Muscle layer of colon (tissue), 2 donors: ENCODE results near the gene NSUN7.
"Not testable (repeated sequence)": the region's sequence is repeated elsewhere in the genome, so short reads cannot be mapped to it uniquely, and the experiment has no call there.

Source experiments
- H3K27ac ChIP-seq: one replicate; pipeline ENCODE4 v1.7.0; 2013; ENCODE audit warnings: low read depth, mild to moderate bottlenecking, low read length, moderate library complexity
- H3K27me3 ChIP-seq, 2 donors: one replicate each; pipeline ENCODE4 v1.7.0; 2013; ENCODE audit warnings: low read length in 2 of 2, mild to moderate bottlenecking in 2 of 2; ENCODE audit not compliant: insufficient read depth in 2 of 2, control insufficient read depth in 1 of 2
- H3K36me3 ChIP-seq: one replicate; pipeline ENCODE4 v1.7.0; 2013; ENCODE audit warnings: mild to moderate bottlenecking, low read length; ENCODE audit not compliant: insufficient read depth
- H3K4me1 ChIP-seq: one replicate; pipeline ENCODE4 v1.7.0; 2013; ENCODE audit warnings: mild to moderate bottlenecking, low read length; ENCODE audit not compliant: insufficient read depth
- H3K4me3 ChIP-seq, 2 donors: one replicate each; pipeline ENCODE4 v1.7.0; 2013; ENCODE audit warnings: low read length in 2 of 2, low read depth in 1 of 2, mild to moderate bottlenecking in 1 of 2, moderate library complexity in 1 of 2
- H3K9ac ChIP-seq: one replicate; pipeline ENCODE4 v1.7.0; 2013; ENCODE audit warnings: low read length
- H3K9me3 ChIP-seq: one replicate; pipeline ENCODE4 v1.7.0; 2013; ENCODE audit warnings: mild to moderate bottlenecking, low read length
- donor health status: abdominal sarcoma.
- donor health status: Adenocarcinoma of cecum.

The NSUN7 gene, protein sequence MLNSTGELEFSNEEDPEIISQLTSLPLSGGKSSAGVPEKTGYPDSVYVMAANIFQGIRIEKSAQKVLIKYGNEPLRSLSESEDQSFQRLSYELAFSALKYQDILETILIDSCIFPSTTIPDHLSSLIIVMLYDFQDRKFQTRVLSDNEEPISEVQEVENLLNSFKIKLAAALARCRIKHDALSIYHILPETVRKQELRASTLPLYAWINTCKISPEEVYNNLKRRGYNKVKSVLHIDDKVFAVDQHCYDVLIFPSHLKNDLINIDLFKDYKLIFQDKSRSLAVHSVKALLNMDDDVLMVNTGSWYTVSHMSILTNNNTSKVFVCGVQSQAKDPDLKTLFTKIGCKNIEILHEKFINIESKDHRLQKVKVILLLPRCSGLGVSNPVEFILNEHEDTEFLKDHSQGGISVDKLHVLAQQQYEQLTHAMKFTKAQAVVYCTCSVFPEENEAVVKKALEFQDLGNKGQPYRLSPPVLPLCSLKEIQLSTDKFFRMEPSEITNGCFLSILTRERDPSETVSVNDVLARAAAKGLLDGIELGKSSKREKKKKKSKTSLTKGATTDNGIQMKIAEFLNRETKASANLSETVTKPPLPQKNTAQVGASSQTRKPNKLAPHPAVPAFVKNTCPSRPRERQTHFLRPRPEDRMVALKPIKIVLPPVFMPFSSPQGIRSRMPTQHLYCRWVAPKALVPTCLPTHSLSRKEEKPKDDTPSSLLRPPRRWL

DNA sequence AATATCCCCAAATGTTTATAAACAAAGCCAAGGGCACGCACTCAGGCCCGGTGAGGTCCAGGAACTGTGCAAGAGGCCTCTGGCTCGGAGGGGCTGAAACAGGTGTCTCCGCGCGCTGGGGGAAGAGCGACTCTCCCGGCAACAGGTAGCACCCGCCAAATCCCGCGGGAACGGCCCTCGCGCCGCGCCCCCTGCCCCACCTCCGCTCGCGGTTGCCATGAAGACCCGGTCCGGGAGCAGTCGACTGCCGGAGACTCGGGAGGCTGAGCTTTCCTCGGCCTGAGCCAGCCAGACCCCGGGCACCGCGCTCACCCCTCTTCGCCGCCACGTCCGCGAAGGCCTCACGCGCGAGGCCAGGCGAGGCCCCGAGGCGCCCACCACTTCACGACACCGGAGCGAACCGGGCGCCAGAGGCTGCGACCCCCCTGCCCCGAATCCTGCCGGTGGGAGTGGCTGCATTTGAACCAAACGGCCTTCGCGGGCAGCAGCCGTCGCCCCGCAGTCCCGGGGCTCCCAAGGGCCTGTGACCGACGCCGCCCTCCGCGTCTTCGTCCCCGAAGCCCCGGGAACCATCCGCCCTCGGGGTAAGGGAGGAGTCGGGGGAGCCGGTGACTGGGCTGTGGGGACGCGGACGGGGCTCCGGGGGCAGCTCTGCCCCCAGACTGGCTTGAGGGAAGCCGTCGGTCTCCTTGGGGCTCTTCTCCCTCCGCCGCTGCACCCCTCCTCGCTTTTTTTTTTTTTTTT lies at the start of gene NSUN7:
Gene NSUN7 (plus strand): TSS at position 239 of the 744 bp plus-strand sequence. CDS start 739 bp downstream, outside the sequence.
- Histone ChIP-seq H3K9me3 (no peaks in the 10 kb centered on the region), H3K9ac (no peak within 1 kb of the TSS), H3K27me3 (peaks cover 0 to 5% of the 10 kb centered on the region in 2 donors), H3K4me1 (no peaks in the 10 kb centered on the region), H3K4me3 (peak within 1 kb of the TSS; percentile 61 to 74), H3K36me3 (no peaks in the 10 kb centered on the region), H3K27ac (peak within 1 kb of the TSS; percentile 42)

DNA sequence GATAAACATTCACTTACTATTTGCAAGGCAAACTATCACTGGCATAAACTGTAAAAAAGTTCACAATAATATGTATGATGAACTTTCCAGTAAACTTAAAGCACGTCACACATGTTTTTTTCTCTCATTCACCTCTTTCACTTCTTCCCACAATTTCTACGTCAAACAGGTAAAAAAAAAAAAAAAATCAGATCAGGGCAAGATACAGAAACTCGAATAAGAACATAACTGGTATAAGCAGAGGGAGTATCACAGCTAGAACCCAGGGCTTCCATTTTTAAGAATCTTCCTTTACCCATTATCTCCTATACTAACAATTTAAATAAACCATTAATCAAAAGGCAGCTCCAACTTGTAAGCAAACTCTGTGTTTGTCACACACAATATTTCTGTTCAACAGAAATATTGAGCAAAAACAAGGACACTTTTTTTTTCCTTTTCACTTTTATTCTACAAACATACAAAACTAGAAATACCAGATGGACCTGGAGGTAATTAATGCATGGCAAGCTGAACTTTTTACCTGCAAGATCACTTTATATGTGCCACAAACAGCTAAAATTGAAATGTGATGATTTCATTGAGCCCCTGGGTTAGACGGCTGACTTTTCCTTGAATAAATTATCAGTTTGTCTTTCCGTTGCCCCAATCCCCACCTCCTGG lies 47.5 kb upstream of the NSUN7 start:
- H3K27ac ChIP-seq, result no peak overlapping the region

DNA sequence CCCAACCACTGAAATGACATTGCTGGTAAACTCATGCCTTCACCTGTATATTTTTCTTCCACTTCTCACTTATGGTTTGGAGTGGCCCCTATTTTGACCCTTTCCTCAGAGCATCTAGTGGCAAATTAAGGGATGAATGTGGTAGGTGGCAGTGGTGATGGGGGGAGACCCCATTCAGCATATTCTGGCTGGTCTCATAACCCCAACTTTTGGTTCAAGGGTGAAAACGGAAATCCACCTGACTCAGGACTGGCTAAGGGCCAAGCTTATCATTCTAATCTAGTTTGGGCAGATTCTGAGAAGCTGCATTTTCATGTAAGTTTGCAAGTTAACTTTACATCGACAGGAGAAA lies 47.0 kb upstream of the NSUN7 start:
- no peak overlapping the region for H3K9ac ChIP-seq
- no peaks in the 10 kb centered on the region for H3K9me3 ChIP-seq
- H3K4me3 ChIP-seq, result no peak overlapping the region
- no peak overlapping the region for H3K27ac ChIP-seq
- H3K27me3 ChIP-seq, result no peaks in the 10 kb centered on the region
- H3K36me3 ChIP-seq, result no peaks in the 10 kb centered on the region
- no peaks in the 10 kb centered on the region for H3K4me1 ChIP-seq

More for the DNA sequence above, 47.5 kb upstream of the NSUN7 start:
- no peaks in the 10 kb centered on the region for H3K9me3 ChIP-seq
- H3K36me3 ChIP-seq, result no peaks in the 10 kb centered on the region
- no peak overlapping the region for H3K9ac ChIP-seq
- H3K4me1 ChIP-seq, result no peaks in the 10 kb centered on the region
- no peaks in the 10 kb centered on the region for H3K27me3 ChIP-seq
- no peak overlapping the region for H3K4me3 ChIP-seq

DNA sequence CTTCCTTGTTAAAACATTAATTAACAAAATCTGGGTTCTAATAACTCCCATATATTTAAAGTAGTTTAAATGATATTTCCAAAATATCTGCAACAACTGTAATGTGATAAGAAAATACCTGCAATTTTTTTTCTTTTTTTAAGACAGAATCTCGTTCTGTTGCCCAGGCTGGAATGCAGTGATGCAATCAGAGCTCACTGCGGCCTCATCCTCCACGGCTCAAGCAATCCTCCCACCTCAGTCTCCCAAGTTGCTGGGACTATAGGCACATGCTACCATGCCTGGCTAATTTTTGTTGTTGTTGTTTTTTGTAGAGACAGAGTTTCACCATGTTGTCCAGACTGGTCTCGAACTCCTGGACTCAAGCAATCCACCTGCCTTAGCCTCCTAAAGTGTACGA lies 45.7 kb upstream of the NSUN7 start:
- Histone ChIP-seq H3K4me3 (no peak overlapping the region), H3K36me3 (no peaks in the 10 kb centered on the region), H3K27me3 (no peaks in the 10 kb centered on the region), H3K9ac (no peak overlapping the region), H3K4me1 (no peaks in the 10 kb centered on the region), H3K27ac (no peak overlapping the region), H3K9me3 (no peaks in the 10 kb centered on the region)

DNA sequence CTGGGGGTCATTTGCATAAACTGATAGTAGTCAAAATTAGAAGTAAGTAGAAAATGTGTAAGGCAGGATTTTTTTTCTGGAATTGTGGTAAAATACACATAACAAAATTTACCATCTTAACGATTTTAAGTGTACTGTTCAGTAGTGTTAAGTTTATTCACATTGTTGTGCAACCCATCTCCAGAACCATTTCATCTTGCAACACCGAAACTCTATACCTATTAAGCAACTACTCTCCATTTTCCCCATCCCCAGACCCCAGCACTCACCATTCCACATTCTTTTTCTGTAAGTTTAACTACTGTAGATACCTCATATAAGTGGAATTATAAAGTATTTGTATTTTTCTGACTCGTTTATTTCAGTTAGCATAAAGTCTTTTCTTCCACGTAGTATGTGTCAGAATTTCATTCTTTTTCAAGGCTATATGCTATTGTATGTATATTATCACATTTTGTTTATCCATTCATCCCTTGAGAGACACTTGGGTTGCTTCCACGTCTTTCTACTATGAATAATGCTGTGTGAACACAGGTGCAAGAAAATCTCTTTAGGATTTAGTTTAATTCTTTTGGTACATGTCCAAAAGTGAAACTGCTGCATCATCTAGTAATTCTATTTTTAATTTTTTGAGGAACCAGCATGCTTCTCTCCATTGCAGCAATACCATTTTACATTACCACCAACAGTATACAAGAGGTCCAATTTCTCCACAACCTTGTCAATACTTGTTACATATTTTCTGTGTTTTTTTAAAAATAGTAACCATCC lies 39.1 kb upstream of the NSUN7 start:
- Histone ChIP-seq H3K9me3 (no peaks in the 10 kb centered on the region), H3K4me1 (no peaks in the 10 kb centered on the region), H3K27ac (no peak overlapping the region), H3K27me3 (no peaks in the 10 kb centered on the region), H3K9ac (no peak overlapping the region), H3K36me3 (no peaks in the 10 kb centered on the region), H3K4me3 (no peak overlapping the region)

DNA sequence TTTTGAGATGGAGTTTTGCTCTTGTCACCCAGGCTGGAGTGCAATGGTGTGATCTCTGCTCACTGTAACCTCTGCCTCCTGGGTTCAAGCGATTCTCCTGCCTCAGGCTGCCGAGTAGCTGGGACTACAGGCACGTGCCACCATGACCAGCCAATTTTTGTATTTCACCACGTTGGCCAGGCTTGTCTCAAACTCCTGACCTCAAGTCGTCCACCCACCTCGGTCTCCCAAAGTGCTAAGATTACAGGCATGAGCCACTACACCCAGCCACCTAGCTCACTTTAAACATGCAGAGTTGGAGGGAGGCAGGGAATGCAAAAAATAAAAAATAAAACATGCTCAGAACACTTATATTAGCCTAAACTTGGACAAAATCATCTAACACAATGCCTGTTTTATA lies 36.8 kb upstream of the NSUN7 start:
- H3K9ac ChIP-seq, H3K4me3 ChIP-seq, H3K36me3 ChIP-seq, H3K27ac ChIP-seq, H3K4me1 ChIP-seq, H3K27me3 ChIP-seq, H3K9me3 ChIP-seq: not testable (repeated sequence)

DNA sequence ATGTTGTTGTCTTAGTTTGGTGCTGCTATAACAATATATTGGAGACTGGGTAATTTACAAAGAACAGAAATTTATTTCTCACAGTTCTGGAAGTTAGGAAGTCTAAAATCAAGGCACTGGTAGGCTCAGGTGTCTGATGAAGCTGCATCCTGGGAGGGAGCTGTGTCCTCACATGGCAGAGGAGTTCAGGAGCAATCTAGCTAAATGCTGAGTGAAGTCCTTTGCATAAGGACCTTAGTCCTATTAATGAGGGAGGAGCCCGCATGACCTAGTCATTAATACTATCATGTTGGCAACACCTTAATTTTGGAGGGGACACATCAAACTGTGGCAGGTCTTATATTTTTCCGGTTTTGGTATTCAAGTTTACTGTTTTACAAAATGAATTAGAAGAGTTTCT lies 36.0 kb upstream of the NSUN7 start:
- Histone ChIP-seq H3K9ac (no peak overlapping the region), H3K4me3 (no peak overlapping the region), H3K4me1 (no peaks in the 10 kb centered on the region), H3K9me3 (no peaks in the 10 kb centered on the region), H3K27ac (no peak overlapping the region), H3K36me3 (no peaks in the 10 kb centered on the region), H3K27me3 (no peaks in the 10 kb centered on the region)

DNA sequence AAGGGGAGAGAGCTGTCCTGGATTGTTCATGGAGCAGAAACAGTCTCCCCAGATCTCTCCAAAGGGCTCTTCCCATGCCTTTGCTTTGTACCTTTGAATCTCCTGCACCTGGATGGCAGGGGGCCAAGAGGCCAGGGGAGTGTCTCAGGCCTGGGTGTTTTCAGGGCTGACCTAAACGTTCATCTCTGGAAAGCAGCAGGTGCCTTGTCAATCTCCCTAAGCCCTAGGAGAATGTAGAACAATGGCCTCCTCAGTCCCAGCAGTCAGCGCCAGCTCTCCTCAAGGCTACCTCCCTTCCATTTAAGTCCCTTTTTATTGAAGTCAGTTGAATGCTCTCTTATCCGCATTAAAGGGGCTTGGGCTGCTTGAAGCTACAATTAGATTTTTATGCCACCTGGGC lies 31.2 kb upstream of the NSUN7 start:
- Histone ChIP-seq H3K27ac (no peak overlapping the region), H3K9me3 (no peaks in the 10 kb centered on the region), H3K9ac (no peak overlapping the region)

DNA sequence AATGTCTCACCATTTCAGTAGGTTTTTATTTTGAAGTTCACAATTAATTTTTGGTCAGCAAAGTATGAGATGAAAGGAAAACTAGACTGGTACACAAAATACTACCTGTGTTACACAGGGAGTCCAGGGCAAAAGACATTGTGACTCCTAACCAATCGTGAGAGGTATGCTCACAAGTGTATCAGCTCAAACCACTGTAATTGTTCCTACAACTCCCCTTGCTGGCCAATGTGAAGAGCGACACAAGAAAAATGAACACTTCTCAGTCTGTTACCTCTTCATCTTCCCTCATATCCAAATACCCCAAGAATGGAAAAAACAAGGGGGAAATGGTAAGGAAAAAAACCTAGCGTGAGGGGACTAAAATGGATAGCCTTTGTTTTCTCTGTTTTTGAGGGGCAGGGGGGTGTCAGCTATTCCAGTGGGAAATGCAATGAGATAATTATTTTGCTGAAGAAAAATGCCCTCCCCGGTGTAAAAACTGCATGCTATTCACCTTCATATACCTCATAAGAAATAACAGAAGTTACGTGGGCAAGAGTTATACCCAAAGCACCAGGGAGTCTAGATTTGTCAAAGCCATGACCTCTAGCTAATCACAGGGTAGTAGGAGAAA lies 30.6 kb upstream of the NSUN7 start:
- Histone ChIP-seq H3K9ac (no peak overlapping the region), H3K27me3 (no peaks in the 10 kb centered on the region), H3K9me3 (no peaks in the 10 kb centered on the region), H3K36me3 (no peaks in the 10 kb centered on the region), H3K4me1 (no peaks in the 10 kb centered on the region), H3K4me3 (no peak overlapping the region), H3K27ac (no peak overlapping the region)

More for the DNA sequence above, 31.2 kb upstream of the NSUN7 start:
- Histone ChIP-seq H3K36me3 (no peaks in the 10 kb centered on the region), H3K4me3 (no peak overlapping the region), H3K4me1 (no peaks in the 10 kb centered on the region), H3K27me3 (no peaks in the 10 kb centered on the region)

DNA sequence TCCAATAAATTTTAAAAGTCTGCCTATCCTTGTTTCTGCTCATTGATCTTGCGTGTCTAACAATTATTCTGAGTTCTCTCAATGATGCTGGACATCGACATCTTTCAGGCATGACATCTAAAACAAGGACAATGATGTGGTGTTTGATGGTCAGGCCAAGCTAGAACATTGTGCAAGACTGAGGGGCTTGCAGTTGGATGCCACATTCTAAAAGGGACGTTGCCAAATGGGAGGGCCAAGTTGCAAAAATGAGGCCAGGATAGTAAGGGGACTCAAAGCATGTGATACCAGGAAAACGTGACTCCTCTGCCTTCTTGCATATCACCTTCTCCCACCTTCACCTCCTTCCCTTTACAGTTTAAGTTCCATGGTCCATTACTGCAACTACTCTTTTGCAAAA lies 29.4 kb upstream of the NSUN7 start:
- Histone ChIP-seq H3K36me3 (no peaks in the 10 kb centered on the region), H3K27ac (no peak overlapping the region), H3K27me3 (no peaks in the 10 kb centered on the region), H3K4me3 (no peak overlapping the region), H3K4me1 (no peaks in the 10 kb centered on the region), H3K9me3 (no peaks in the 10 kb centered on the region), H3K9ac (no peak overlapping the region)
